ENCODE measurements around the gene SREK1.
"Not testable (repeated sequence)": the region's sequence is repeated elsewhere in the genome, so short reads cannot be mapped to it uniquely, and the experiment has no call there.

SREK1 gene

GRCh38 chr5:66144074-66144833 lies at the start of gene SREK1:
SREK1 (plus strand) TSS chr5:66144300; CDS start chr5:66144377, 77 bp downstream.
- peak; percentile 85 to 87 for DNase-seq (ENCODE audit: low read depth in 2 of 2)

DNA sequence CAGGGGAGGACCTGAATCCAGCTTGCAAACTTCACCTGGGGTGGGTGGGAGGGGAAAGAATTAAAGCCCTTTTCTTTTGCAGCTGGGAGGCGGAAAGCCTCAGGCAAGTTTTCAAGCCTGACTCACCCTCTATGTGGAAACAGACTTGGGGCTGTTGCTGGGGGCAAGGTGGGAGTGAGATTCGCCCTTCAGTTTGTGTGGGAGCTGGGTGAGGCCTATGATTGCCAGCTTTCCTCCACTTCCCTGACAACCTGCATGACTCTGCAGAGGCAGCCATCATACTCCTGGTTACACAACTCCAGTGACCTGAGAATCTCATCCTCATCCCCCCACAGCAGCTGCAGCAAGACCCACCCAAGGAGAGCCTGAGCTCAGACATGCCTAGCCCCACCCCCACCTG lies 43.2 kb upstream of the SREK1 start:
- DNase-seq (ENCODE audit: low read depth in 2 of 2), result no peak

DNA sequence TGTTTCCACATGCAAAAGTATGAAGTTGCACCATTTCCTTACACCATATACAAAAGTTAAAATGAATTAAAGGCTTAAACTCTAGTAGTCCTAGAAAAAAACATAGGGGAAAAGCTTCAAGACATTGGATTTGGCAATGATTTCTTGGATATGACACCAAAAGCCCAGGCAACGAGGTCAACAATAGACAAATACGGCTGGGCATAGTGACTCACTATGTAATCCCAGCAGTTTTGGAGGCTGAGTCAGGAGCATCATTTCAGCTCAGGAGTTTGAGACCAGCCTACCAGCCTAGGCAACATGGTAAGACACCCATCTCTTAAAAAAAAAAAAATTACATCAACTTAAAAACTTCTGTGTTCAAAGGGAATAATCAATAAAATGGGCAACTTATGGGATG lies 30.9 kb upstream of the SREK1 start:
- DNase-seq (ENCODE audit: low read depth in 2 of 2), result no peak

GRCh38 chr5:66118304-66118703 lies 25.8 kb upstream of the SREK1 start:
- DNase-seq (ENCODE audit: low read depth in 2 of 2), result no peak

DNA sequence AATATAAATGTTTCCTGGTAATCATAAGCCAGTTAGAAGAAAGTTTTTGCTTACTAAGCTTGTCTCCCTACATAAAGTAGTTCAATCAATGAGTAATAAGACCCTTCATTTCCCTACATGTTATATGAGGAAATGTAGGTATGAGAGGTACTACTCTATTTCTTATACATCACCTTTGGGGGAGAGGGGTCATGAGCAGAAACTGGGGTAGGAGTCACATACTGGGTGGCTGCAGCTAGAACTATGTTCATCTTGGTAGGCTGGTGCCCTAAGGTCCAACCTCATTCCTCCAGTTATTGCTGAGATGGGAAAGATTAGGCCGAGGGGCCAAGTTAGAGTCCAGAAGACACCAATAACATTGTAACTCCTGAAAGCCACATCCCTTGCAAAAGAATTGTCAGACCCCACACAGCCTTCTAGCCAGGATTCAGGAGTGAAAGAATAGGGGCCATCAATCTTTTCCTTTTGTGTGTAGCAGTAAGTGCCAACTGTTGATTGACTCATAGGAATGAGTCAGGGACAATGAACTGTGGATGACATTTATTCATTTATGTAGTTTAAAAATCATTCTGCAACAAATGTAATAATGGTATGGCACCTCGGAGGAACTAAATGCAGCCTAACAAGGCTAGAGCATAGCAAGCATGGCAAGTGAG lies 21.6 kb upstream of the SREK1 start:
- no peak for DNase-seq (ENCODE audit: low read depth in 2 of 2)

- DNase-seq (ENCODE audit: low read depth in 2 of 2), result no peak
Observed at GRCh38 chr5:66129144-66129543, 15.0 kb upstream of the SREK1 start.

DNA sequence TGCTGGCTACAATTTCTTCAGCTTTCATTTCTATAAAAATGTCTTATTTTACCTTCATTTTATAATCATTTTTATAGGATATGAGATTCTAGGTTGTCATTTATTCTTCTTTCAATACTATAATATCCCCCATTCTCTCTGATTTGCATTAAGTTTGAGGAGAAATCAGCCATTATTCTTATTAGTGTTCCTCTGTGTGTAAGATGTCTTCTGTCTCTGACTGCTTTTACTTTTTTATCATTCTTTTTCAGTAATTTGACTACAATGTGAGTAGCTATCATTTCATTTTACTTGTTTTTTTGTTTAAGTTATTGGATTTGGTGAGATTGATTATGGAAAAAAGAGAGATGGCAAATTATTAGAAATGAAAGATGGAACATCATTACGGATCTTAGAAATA lies 13.6 kb upstream of the SREK1 start:
- DNase-seq (ENCODE audit: low read depth in 2 of 2), result no peak

- no peak for DNase-seq (ENCODE audit: low read depth in 2 of 2)
Observed at GRCh38 chr5:66134407-66134861, 9.7 kb upstream of the SREK1 start.

DNA sequence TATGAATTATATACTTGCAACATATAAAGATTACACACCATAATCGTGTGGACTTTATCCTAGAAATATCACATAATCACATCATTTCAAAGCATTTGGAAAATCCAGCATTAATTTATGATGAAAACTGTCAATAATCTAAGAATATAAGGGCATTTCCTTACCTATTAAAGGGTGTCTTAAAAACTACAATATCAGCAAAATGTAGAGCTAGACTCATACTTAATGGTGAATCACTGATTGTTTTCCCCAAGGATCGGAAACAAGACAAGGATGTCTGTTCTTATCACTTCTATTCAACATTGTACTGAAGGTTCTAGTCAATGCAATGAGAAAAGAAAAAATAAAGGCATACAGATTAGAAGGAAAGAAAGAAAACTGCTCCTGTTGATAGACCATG lies 8.0 kb upstream of the SREK1 start:
- no peak for DNase-seq (ENCODE audit: low read depth in 2 of 2)

GRCh38 chr5:66136944-66137343 lies 7.2 kb upstream of the SREK1 start:
- DNase-seq (ENCODE audit: low read depth in 2 of 2), result not testable (repeated sequence)

GRCh38 chr5:66138637-66139317 lies 5.3 kb upstream of the SREK1 start:
- DNase-seq (ENCODE audit: low read depth in 2 of 2), result no peak

DNA sequence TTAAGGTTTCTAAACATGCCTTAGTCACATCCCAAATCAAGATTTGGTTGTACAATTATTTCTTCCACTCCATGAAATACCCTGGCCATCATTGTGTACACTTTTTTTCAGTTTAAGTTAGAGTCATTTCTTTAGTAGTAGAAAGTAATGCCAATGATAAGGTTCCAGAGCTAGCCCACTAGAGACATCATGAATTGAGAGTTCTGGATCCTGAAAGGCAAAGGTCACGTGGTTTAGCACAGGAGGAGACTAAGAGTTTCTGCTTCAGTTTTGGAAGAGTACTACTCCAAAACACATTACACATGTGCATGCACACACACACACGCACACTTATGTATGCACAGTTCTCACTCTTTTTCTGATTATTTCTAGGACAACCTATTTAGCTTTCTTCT lies 4.8 kb upstream of the SREK1 start:
- no peak for DNase-seq (ENCODE audit: low read depth in 2 of 2)

DNA sequence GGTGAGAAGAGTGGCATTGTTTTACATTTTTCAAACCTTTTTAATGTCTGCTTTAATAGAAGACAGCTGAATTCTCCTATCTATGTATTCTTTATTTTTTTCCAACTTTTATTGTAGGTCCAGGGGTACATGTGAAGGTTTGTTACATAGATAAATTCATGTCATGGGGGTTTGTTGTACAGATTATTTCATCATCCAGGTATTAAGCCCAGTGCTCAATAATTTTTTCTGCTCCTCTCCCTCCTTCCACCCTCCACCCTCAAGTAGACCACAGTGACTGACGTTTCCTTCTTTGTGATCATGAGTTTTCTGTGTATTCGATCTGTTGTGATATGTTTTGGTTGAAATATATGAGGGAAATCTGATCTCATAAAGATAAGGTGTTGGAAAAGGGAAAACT lies 1.7 kb upstream of the SREK1 start:
- no peak for DNase-seq (ENCODE audit: low read depth in 2 of 2)

DNA sequence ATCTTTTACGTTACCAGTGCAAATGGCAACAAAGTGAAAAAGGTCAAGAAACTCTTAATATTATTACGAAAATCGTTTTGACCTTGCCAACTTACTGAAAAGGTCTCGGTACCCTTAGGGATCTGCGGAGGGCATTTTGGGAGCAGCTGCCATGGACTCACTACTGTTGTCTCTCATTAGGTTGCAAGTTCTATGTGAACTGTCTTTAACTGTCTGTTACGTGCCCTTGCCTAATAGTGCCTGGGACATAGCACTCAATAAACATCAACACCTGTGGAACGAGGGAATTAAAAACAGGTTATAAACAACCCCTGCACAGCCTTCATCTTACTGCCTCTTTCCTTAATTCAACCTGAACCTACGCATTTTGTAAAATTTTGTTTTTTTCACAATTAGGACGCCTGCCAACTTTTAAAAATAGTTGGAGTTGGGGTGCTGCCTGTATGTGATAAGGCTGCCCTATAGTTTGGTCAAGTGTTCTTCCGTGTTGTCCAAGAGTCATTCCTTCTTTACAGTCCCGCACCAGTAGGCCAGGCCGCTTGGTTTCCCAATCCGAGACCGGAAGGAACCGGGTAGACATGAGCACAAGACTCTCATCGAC lies 527 bp upstream of the SREK1 start:
- no peak for DNase-seq (ENCODE audit: low read depth in 2 of 2)

- DNase-seq (ENCODE audit: low read depth in 2 of 2), result no peak
Observed at GRCh38 chr5:66144834-66145390, 812 bp downstream of the SREK1 start.

GRCh38 chr5:66145737-66146136 lies 1.6 kb downstream of the SREK1 start:
- DNase-seq (ENCODE audit: low read depth in 2 of 2), result no peak

DNA sequence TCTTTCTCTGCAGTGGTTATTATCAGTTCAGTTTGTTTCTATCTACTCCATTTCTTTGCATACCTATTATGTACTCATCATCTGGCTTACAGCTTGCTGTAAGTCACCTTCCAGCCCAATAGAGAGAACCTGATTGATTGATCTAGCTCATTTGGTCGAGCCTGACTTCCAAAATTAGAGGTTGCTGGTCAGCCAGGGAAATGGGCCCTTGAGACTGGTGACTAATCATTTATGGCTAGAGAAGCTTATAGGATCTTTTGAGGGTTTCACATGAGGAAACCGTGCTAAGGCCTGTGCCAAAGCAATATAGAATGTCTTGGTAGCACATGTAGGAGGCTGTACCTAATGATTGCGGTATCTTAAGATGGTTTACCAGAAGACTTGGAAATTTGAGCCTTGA lies 5.8 kb downstream of the SREK1 start:
- DNase-seq (ENCODE audit: low read depth in 2 of 2), result no peak

DNA sequence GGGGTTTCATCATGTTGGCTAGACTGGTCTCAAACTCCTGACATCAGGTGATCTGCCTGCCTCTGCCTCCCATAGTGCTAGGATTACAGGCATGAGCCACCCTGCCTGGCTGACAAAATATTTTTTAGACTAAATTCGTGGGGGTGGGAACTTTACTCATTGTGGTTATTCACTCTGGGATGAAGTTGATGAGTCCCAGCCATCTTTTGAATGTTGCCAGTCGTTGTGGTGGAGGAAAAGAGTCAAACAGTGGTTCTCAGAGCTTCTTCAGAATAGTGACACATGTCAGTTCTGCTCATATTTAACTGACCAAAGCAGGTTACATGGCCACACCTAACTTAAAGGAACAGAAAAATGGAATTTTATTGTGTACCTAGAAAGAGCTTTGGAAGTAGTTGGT lies 6.9 kb downstream of the SREK1 start:
- no peak for DNase-seq (ENCODE audit: low read depth in 2 of 2)

- DNase-seq (ENCODE audit: low read depth in 2 of 2), result no peak
Observed at GRCh38 chr5:66151491-66151890, 7.4 kb downstream of the SREK1 start.

DNA sequence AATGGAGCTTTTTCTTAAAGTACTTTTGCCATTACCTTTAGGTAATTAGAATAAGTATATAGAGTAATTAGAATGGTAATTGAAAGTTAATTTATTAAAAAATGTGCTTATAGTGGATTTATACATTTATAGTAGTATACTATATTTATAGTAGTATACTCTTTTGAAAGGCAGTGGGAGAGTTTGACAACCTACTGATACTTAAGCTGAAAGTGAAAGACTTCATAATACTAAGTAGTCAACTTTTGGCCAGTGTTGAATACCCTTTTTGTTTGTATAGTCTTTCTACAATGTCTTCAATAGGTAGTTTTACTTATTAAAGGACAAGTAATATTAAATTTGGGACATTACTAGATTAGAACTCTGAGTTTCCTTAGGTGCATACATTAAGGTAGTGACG lies 12.9 kb downstream of the SREK1 start:
- DNase-seq (ENCODE audit: low read depth in 2 of 2), result no peak

GRCh38 chr5:66161356-66161755 lies 17.3 kb downstream of the SREK1 start:
- no peak for DNase-seq (ENCODE audit: low read depth in 2 of 2)

All from stimulated activated CD8-positive, alpha-beta memory T cell treated with anti-CD3 and anti-CD28 coated beads, Interleukin-2, amount 100 ng/mL, for 48 hours (primary cell).